AG04450 (cell line): ENCODE results near the gene IMMP2L. TPM values are rescaled to one million over a fixed set of nuclear protein-coding genes. Genes with fewer than 3 reads are reported as not detected.

ENCODE experiments used
- CTCF ChIA-PET: fragments of 300-600, 350-600 bp; formaldehyde crosslinking; extraction: SDS; loops from one replicate; lab custom pipeline; 2022; ENCODE audit warnings: antibody characterized with exemption, inconsistent platforms; lab: Charles Lee
- POLR2A ChIA-PET: fragments of 350-600 bp; formaldehyde crosslinking; extraction: SDS; loops from one replicate; lab custom pipeline; 2021; ENCODE audit warnings: antibody characterized with exemption, inconsistent platforms; lab: Yijun Ruan, JAX
- DNase-seq: peaks from one replicate; pipeline ENCODE4 v3.0.0-alpha.2; 2011; ENCODE audit warnings: low read depth, low spot score
- H3K27ac ChIP-seq: one replicate; pipeline ENCODE4 v1.5.1; 2012; ENCODE audit warnings: low read depth, low read length, control low read depth
- H3K27me3 ChIP-seq: one replicate; pipeline ENCODE4 v1.6.0; 2012; ENCODE audit warnings: low read length; ENCODE audit not compliant: control insufficient read depth, insufficient read depth
- H3K4me3 ChIP-seq: 2 replicates; pipeline ENCODE4 v1.5.1; 2011; ENCODE audit warnings: mild to moderate bottlenecking, low read depth, low read length, control low read depth
- H3K9me3 ChIP-seq: 2 replicates; pipeline ENCODE4 v1.5.1; 2012; ENCODE audit warnings: low read length; ENCODE audit not compliant: control insufficient read depth, insufficient read depth
- CTCF ChIP-seq: IDR thresholded peaks from 2 replicates; pipeline ENCODE4 v1.5.1; 2011; ENCODE audit warnings: low read depth, low read length, control low read depth, inconsistent platforms
- polyA plus RNA-seq: library from polyadenylated mRNA; depleted of rRNA; stranded (reverse); fragments of >200 nt; gene quantifications from 2 replicates; pipeline ENCODE4 v1.2.3, GENCODE V29; 2011

The IMMP2L gene
- polyA plus RNA-seq, 1 experiment = 8.0 TPM

GRCh38 chr7:110947408-110947807 is 614.9 kb downstream of the IMMP2L start:
- POLR2A ChIA-PET = no interaction called here
- CTCF ChIA-PET = no interaction called here
- Histone ChIP-seq H3K27me3 (no peaks in the 10 kb centered on the region), H3K27ac (no peak overlapping the region), H3K4me3 (no peak overlapping the region), H3K9me3 (no peaks in the 10 kb centered on the region)
- no peak for DNase-seq
- TF ChIP-seq CTCF = no peak

- ChIA-PET CTCF (no interaction called here), POLR2A (no interaction called here)
- Histone ChIP-seq H3K27me3 (no peaks in the 10 kb centered on the region), H3K9me3 (no peaks in the 10 kb centered on the region), H3K27ac (no peak overlapping the region), H3K4me3 (no peak overlapping the region)
- TF ChIP-seq CTCF = no peak
- no peak for DNase-seq
Observed at GRCh38 chr7:110944966-110945644, 617.2 kb downstream of the IMMP2L start.

- POLR2A ChIA-PET = no interaction called here
- no peak for DNase-seq
- CTCF ChIA-PET = no interaction called here
- no peak overlapping the region for H3K4me3 ChIP-seq
- no peak for TF ChIP-seq CTCF
- H3K27ac ChIP-seq = no peak overlapping the region
- no peaks in the 10 kb centered on the region for H3K27me3 ChIP-seq
- H3K9me3 ChIP-seq = no peaks in the 10 kb centered on the region
Observed at GRCh38 chr7:110944448-110944847, 617.8 kb downstream of the IMMP2L start.

- TF ChIP-seq CTCF = no peak
- POLR2A ChIA-PET = no interaction called here
- no peaks in the 10 kb centered on the region for H3K27me3 ChIP-seq
- no peak overlapping the region for H3K27ac ChIP-seq
- no peaks in the 10 kb centered on the region for H3K9me3 ChIP-seq
- no peak overlapping the region for H3K4me3 ChIP-seq
- DNase-seq = peak; percentile 29
- CTCF ChIA-PET = no interaction called here
Observed at GRCh38 chr7:110943701-110944345, 618.5 kb downstream of the IMMP2L start.

GRCh38 chr7:110941385-110941784 is 620.9 kb downstream of the IMMP2L start:
- Histone ChIP-seq H3K4me3 (no peak overlapping the region), H3K27me3 (no peaks in the 10 kb centered on the region), H3K27ac (no peak overlapping the region), H3K9me3 (no peaks in the 10 kb centered on the region)
- TF ChIP-seq CTCF = no peak
- ChIA-PET CTCF (no interaction called here), POLR2A (no interaction called here)
- DNase-seq = no peak
